ENCODE results near the gene BRD3OS.
"Not testable (repeated sequence)": the region's sequence is repeated elsewhere in the genome, so short reads cannot be mapped to it uniquely, and the experiment has no call there.

Gene BRD3OS

GRCh38 chr9:134066526-134066912 is 41.2 kb downstream of the BRD3OS start:
- peak; percentile 26 for DNase-seq

- peak; percentile 52 for DNase-seq
Observed at GRCh38 chr9:134066913-134067851, 41.9 kb downstream of the BRD3OS start.

GRCh38 chr9:134067904-134068743 is 42.8 kb downstream of the BRD3OS start, which contains the start of gene BRD3:
Gene BRD3, minus strand, starts transcription at chr9:134068026. Its CDS starts 14,549 bp downstream, at chr9:134053477.
- DNase-seq, result peak; percentile 93

GRCh38 chr9:134068744-134069479 is 43.6 kb downstream of the BRD3OS start:
- no peak for DNase-seq

GRCh38 chr9:134069480-134070399 is 44.5 kb downstream of the BRD3OS start:
- no peak for DNase-seq

GRCh38 chr9:134071149-134071548 is 45.9 kb downstream of the BRD3OS start:
- no peak for DNase-seq

GRCh38 chr9:134072683-134073082 is 47.4 kb downstream of the BRD3OS start:
- not testable (repeated sequence) for DNase-seq

- no peak for DNase-seq
Observed at GRCh38 chr9:134073500-134073899, 48.2 kb downstream of the BRD3OS start.

- DNase-seq, result not testable (repeated sequence)
Observed at GRCh38 chr9:134075689-134076088, 50.4 kb downstream of the BRD3OS start.

- DNase-seq, result no peak
Observed at GRCh38 chr9:134076644-134077043, 51.4 kb downstream of the BRD3OS start.
